Nephron (organoid): ENCODE data around the gene EPGN.
A peak's percentile ranks its signal among the peaks of the same experiment; 100 is the strongest.

Experiments used
- H3K27ac Mint-ChIP-seq, 3 experiments: 2 replicates each; pipeline ENCODE4 v1.8.0; 2020; ENCODE audit warnings: mixed read lengths in 3 of 3, mild to moderate bottlenecking in 2 of 3, moderate library complexity in 1 of 3
- H3K27me3 Mint-ChIP-seq: 2 replicates; pipeline ENCODE4 v1.8.0; 2021; ENCODE audit warnings: low read depth, mild to moderate bottlenecking, moderate library complexity, mixed read lengths
- H3K36me3 Mint-ChIP-seq: 2 replicates; pipeline ENCODE4 v1.8.0; 2020; ENCODE audit warnings: low read depth, mixed read lengths
- H3K4me1 Mint-ChIP-seq: 2 replicates; pipeline ENCODE4 v1.8.0; 2020; ENCODE audit warnings: mixed read lengths
- H3K4me3 Mint-ChIP-seq, 3 experiments: 2 replicates each; pipeline ENCODE4 v1.8.0; 2020; ENCODE audit warnings: mild to moderate bottlenecking in 3 of 3, mixed read lengths in 3 of 3, moderate library complexity in 2 of 3
- H3K9me3 Mint-ChIP-seq: 2 replicates; pipeline ENCODE4 v1.8.0; 2020; ENCODE audit warnings: mixed read lengths
- TF ChIP-seq, protein P1 (sequence below), 3 experiments: fragments of 200-600 bp; sonication (generic); IDR thresholded peaks; one replicate each; pipeline ENCODE4 v1.5.0; 2021; ENCODE audit warnings: antibody characterized with exemption in 3 of 3; ENCODE audit not compliant: unreplicated experiment in 3 of 3

The EPGN gene

DNA sequence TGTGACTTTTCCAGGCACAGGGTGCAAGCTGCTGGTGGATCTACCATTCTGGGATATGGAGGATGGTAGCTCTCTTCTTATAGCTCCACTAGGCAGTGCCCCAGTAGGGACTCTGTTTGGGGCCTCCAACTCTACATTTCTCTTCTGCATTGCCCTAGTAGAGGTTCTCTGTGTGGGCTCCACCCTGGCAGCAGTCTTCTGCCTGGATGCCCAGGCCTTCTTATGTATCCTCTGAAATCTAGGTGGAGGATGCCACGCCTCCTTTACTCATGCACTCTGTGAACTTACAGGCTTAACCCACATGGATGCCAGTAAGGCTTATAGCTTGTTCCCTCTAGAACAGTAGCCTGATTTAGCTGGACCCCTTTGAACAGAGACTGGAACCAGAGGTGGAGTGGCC is 35.8 kb downstream of the EPGN start:
- no peak overlapping the region for H3K27ac Mint-ChIP-seq
- TF ChIP-seq, protein P1, sequence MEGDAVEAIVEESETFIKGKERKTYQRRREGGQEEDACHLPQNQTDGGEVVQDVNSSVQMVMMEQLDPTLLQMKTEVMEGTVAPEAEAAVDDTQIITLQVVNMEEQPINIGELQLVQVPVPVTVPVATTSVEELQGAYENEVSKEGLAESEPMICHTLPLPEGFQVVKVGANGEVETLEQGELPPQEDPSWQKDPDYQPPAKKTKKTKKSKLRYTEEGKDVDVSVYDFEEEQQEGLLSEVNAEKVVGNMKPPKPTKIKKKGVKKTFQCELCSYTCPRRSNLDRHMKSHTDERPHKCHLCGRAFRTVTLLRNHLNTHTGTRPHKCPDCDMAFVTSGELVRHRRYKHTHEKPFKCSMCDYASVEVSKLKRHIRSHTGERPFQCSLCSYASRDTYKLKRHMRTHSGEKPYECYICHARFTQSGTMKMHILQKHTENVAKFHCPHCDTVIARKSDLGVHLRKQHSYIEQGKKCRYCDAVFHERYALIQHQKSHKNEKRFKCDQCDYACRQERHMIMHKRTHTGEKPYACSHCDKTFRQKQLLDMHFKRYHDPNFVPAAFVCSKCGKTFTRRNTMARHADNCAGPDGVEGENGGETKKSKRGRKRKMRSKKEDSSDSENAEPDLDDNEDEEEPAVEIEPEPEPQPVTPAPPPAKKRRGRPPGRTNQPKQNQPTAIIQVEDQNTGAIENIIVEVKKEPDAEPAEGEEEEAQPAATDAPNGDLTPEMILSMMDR (IDR thresholded peaks at IDR 0.05; ENCODE audit: unreplicated experiment in 3 of 3): no peak
- no peaks in the 10 kb centered on the region for H3K36me3 Mint-ChIP-seq
- no peaks in the 10 kb centered on the region for H3K27me3 Mint-ChIP-seq
- peaks cover 29% of the 10 kb centered on the region for H3K9me3 Mint-ChIP-seq
- H3K4me3 Mint-ChIP-seq: no peak overlapping the region
- no peaks in the 10 kb centered on the region for H3K4me1 Mint-ChIP-seq

DNA sequence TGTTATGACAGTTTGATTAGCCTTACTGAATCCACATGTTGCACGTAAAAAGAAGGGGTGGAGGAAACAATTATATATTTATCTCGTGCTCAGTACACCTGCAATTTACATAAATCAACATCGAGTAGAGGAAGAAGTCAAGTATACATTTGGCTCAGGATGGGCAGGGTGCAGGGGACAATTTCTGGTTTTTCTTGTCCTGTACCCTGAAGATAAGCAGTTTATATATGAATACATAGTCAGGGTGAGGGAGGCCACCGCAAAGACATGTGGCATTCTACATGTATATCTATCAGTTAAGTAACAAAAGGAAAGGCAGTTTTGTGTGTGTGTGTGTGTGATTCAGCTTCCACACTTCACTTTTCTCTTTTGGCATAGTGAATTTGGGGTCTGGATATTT is 45.6 kb downstream of the EPGN start:
- no peaks in the 10 kb centered on the region for H3K4me1 Mint-ChIP-seq
- no peak overlapping the region for H3K27ac Mint-ChIP-seq
- H3K9me3 Mint-ChIP-seq: no peaks in the 10 kb centered on the region
- TF ChIP-seq, protein P1 (IDR thresholded peaks at IDR 0.05; ENCODE audit: unreplicated experiment in 3 of 3): no peak
- no peaks in the 10 kb centered on the region for H3K27me3 Mint-ChIP-seq
- no peaks in the 10 kb centered on the region for H3K36me3 Mint-ChIP-seq
- H3K4me3 Mint-ChIP-seq: no peak overlapping the region

GRCh38 chr4:74357965-74358364 is 49.7 kb downstream of the EPGN start:
- Mint-ChIP-seq H3K36me3 (no peaks in the 10 kb centered on the region), H3K4me1 (no peaks in the 10 kb centered on the region), H3K4me3 (no peak overlapping the region), H3K27me3 (peaks cover 9% of the 10 kb centered on the region), H3K27ac (no peak overlapping the region), H3K9me3 (no peaks in the 10 kb centered on the region)
- TF ChIP-seq, protein P1 (IDR thresholded peaks at IDR 0.05; ENCODE audit: unreplicated experiment in 3 of 3): no peak

DNA sequence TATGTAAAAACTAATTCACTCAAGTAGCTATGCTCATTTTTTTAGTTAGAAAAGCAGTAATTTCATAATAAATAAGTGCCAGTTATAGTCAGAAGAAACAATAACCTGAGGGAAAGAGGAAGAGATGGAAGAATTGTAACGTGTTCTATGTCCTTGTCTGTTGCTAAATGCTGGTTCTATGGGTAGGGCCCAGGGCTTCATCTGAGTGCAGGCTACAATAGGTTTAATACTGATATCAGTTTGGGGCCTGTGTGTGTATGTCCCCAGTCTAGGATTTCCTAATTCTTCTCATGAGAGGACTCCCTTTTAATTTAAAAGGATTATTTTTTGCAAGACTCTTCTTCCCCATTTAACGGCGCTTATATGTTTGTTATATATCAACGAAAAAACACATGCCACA is 53.4 kb downstream of the EPGN start:
- no peaks in the 10 kb centered on the region for H3K36me3 Mint-ChIP-seq
- H3K9me3 Mint-ChIP-seq: no peaks in the 10 kb centered on the region
- TF ChIP-seq, protein P1 (IDR thresholded peaks at IDR 0.05; ENCODE audit: unreplicated experiment in 3 of 3): no peak
- no peak overlapping the region for H3K4me3 Mint-ChIP-seq
- peaks cover 43% of the 10 kb centered on the region for H3K27me3 Mint-ChIP-seq
- H3K27ac Mint-ChIP-seq: no peak overlapping the region
- H3K4me1 Mint-ChIP-seq: peaks cover 18% of the 10 kb centered on the region

DNA sequence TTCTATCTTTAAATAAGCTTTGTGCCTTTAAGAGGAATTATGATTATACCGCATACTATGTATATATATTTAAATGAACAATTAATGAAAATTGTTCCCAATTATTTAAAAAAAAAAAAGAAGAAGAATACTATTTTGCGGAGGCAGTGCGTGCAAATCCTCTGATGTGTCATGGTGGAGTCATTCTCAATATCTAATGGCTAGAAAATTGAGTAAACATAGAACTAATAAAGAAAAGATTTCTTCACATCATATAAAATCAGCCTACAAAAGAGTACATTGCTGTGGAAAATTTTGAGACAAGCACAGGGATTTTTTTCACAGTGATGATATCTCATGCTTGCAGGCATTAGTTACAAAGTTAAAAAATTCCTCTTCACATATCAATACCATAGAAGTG is 54.1 kb downstream of the EPGN start:
- Mint-ChIP-seq H3K4me1 (peaks cover 18% of the 10 kb centered on the region), H3K27me3 (peaks cover 50% of the 10 kb centered on the region), H3K36me3 (no peaks in the 10 kb centered on the region), H3K9me3 (no peaks in the 10 kb centered on the region), H3K27ac (no peak overlapping the region), H3K4me3 (no peak overlapping the region)
- TF ChIP-seq, protein P1 (IDR thresholded peaks at IDR 0.05; ENCODE audit: unreplicated experiment in 3 of 3): no peak

GRCh38 chr4:74364256-74364651 is 56.0 kb downstream of the EPGN start:
- H3K27ac Mint-ChIP-seq: no peak overlapping the region
- no peaks in the 10 kb centered on the region for H3K9me3 Mint-ChIP-seq
- TF ChIP-seq, protein P1 (IDR thresholded peaks at IDR 0.05; ENCODE audit: unreplicated experiment in 3 of 3): no peak
- H3K4me1 Mint-ChIP-seq: peaks cover 18% of the 10 kb centered on the region
- peak overlapping the region; percentile 73 to 81 (median 76) for H3K4me3 Mint-ChIP-seq
- no peaks in the 10 kb centered on the region for H3K36me3 Mint-ChIP-seq
- peaks cover 58% of the 10 kb centered on the region for H3K27me3 Mint-ChIP-seq
